ENCODE measurements around the gene DYSF.

DYSF gene

GRCh38 chr2:71614976-71615766 is 161.8 kb downstream of the DYSF start:
- Histone ChIP-seq H3K4me1 (ENCODE audit: low read length) (no peaks in the 10 kb centered on the region), H3K27ac (ENCODE audit: low read length) (no peak overlapping the region), H3K36me3 (replicated peaks; ENCODE audit: insufficient read depth, low read length) (no peaks in the 10 kb centered on the region), H3K9me2 (replicated peaks; ENCODE audit: insufficient read depth, low read length) (no peaks in the 10 kb centered on the region), H3K27me3 (replicated peaks; ENCODE audit: insufficient read depth, low read length) (no peaks in the 10 kb centered on the region), H3K9ac (ENCODE audit: low read length) (no peak overlapping the region), H3K4me2 (ENCODE audit: low read depth, low read length) (no peak overlapping the region), H4K20me1 (ENCODE audit: insufficient read depth, low read length) (no peaks in the 10 kb centered on the region), H3K79me2 (ENCODE audit: low read length) (no peaks in the 10 kb centered on the region), H3F3A (ENCODE audit: insufficient read depth, low read length) (no peaks in the 10 kb centered on the region), H3K9me3 (replicated peaks; ENCODE audit: insufficient read depth, low read length) (no peaks in the 10 kb centered on the region), H2AFZ (ENCODE audit: low read length) (no peak overlapping the region), H3K4me3 (ENCODE audit: low read length) (no peak overlapping the region)
- TF ChIP-seq EZH2phosphoT487 (IDR thresholded peaks at IDR 0.05; ENCODE audit: low read length), result no peak
- TF ChIP-seq, protein P1, sequence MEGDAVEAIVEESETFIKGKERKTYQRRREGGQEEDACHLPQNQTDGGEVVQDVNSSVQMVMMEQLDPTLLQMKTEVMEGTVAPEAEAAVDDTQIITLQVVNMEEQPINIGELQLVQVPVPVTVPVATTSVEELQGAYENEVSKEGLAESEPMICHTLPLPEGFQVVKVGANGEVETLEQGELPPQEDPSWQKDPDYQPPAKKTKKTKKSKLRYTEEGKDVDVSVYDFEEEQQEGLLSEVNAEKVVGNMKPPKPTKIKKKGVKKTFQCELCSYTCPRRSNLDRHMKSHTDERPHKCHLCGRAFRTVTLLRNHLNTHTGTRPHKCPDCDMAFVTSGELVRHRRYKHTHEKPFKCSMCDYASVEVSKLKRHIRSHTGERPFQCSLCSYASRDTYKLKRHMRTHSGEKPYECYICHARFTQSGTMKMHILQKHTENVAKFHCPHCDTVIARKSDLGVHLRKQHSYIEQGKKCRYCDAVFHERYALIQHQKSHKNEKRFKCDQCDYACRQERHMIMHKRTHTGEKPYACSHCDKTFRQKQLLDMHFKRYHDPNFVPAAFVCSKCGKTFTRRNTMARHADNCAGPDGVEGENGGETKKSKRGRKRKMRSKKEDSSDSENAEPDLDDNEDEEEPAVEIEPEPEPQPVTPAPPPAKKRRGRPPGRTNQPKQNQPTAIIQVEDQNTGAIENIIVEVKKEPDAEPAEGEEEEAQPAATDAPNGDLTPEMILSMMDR (IDR thresholded peaks at IDR 0.05; ENCODE audit: low read length), result no peak
- TF ChIP-seq EZH2 (optimal IDR thresholded peaks at IDR 0.05; ENCODE audit: low read depth, low read length), result no peak
- no peak for DNase-seq

- DNase-seq, result no peak
- TF ChIP-seq, protein P1 (IDR thresholded peaks at IDR 0.05; ENCODE audit: low read length), result no peak
- TF ChIP-seq EZH2phosphoT487 (IDR thresholded peaks at IDR 0.05; ENCODE audit: low read length), result no peak
- no peak for TF ChIP-seq EZH2 (optimal IDR thresholded peaks at IDR 0.05; ENCODE audit: low read depth, low read length)
- H3K27me3 ChIP-seq (replicated peaks; ENCODE audit: insufficient read depth, low read length), result no peaks in the 10 kb centered on the region
- H3K9me3 ChIP-seq (replicated peaks; ENCODE audit: insufficient read depth, low read length), result no peaks in the 10 kb centered on the region
- H3K4me3 ChIP-seq (ENCODE audit: low read length), result no peak overlapping the region
- no peaks in the 10 kb centered on the region for H4K20me1 ChIP-seq (ENCODE audit: insufficient read depth, low read length)
- H3K4me1 ChIP-seq (ENCODE audit: low read length), result no peaks in the 10 kb centered on the region
- no peaks in the 10 kb centered on the region for H3K36me3 ChIP-seq (replicated peaks; ENCODE audit: insufficient read depth, low read length)
- H3K27ac ChIP-seq (ENCODE audit: low read length), result no peak overlapping the region
- H3K79me2 ChIP-seq (ENCODE audit: low read length), result no peaks in the 10 kb centered on the region
- H3K9me2 ChIP-seq (replicated peaks; ENCODE audit: insufficient read depth, low read length), result no peaks in the 10 kb centered on the region
- no peak overlapping the region for H3K9ac ChIP-seq (ENCODE audit: low read length)
- no peak overlapping the region for H3K4me2 ChIP-seq (ENCODE audit: low read depth, low read length)
- H2AFZ ChIP-seq (ENCODE audit: low read length), result no peak overlapping the region
- H3F3A ChIP-seq (ENCODE audit: insufficient read depth, low read length), result no peaks in the 10 kb centered on the region
Measured at GRCh38 chr2:71615767-71616730, 162.7 kb downstream of the DYSF start.

DNA sequence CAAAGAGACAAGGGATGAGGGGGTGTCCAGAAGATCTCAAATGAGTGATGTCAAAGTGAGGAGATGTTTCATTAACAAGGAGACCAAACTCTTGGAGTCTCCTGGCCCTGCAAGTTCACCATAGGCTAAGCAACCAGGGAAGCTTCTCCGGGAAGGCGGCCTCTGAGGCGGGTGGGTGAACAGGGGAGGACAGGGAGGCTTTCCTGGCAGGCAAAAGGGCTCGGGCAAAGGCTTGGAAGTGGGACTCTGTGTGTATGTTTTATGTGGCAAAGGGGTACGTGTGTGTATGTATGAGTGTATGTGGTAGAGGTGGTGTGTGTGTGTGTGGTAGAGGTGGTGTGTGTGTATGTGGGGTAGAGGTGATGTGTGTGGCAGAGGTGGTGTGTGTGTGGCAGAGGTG is 163.9 kb downstream of the DYSF start:
- H3K4me3 ChIP-seq (ENCODE audit: low read length), result no peak overlapping the region
- H3K9me3 ChIP-seq (replicated peaks; ENCODE audit: insufficient read depth, low read length), result no peaks in the 10 kb centered on the region
- H3K27me3 ChIP-seq (replicated peaks; ENCODE audit: insufficient read depth, low read length), result no peaks in the 10 kb centered on the region
- no peak for DNase-seq
- no peaks in the 10 kb centered on the region for H3F3A ChIP-seq (ENCODE audit: insufficient read depth, low read length)
- H3K36me3 ChIP-seq (replicated peaks; ENCODE audit: insufficient read depth, low read length), result no peaks in the 10 kb centered on the region
- H3K27ac ChIP-seq (ENCODE audit: low read length), result no peak overlapping the region
- H3K4me2 ChIP-seq (ENCODE audit: low read depth, low read length), result no peak overlapping the region
- H3K9me2 ChIP-seq (replicated peaks; ENCODE audit: insufficient read depth, low read length), result no peaks in the 10 kb centered on the region
- no peaks in the 10 kb centered on the region for H3K79me2 ChIP-seq (ENCODE audit: low read length)
- no peaks in the 10 kb centered on the region for H4K20me1 ChIP-seq (ENCODE audit: insufficient read depth, low read length)
- no peaks in the 10 kb centered on the region for H3K4me1 ChIP-seq (ENCODE audit: low read length)
- no peak overlapping the region for H3K9ac ChIP-seq (ENCODE audit: low read length)
- no peak overlapping the region for H2AFZ ChIP-seq (ENCODE audit: low read length)
- TF ChIP-seq EZH2 (optimal IDR thresholded peaks at IDR 0.05; ENCODE audit: low read depth, low read length), result no peak
- TF ChIP-seq, protein P1 (IDR thresholded peaks at IDR 0.05; ENCODE audit: low read length), result no peak
